ENCODE measurements around the gene TFG. TPM values are rescaled to one million over a fixed set of nuclear protein-coding genes. Genes with fewer than 3 reads are reported as not detected.

The TFG gene
- total RNA-seq, 3 donors from 2014 or later = 47.0 to 49.2 (median 47.4) TPM

DNA sequence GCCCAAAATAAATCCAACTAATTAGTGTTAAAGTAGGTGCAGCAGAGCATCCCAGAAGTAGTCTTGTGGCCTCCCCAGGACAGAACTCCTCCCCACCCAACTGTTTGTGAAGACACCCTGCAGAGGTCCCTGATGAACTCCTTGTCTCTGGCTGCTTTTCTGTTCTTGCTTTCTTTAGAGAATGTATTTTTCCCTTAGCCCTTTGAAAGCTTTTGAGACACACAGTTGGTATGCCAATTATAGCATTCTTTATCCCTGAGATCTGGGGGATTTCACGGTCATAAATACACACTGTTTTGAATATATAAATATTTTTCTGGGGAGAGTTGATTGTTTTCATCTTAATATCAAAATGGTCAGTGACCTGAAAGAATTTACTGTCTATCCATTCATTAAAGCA is 9.8 kb downstream of the TFG start:
- no peaks in the 10 kb centered on the region for H3K27me3 Mint-ChIP-seq (ENCODE audit: low read depth)
- peaks cover 34% of the 10 kb centered on the region for H3K4me1 Mint-ChIP-seq (ENCODE audit: low read depth)
- no peak overlapping the region for H3K4me3 Mint-ChIP-seq
- no peak for ATAC-seq
- no peak for DNase-seq
- peaks cover 48% of the 10 kb centered on the region for H3K36me3 Mint-ChIP-seq (ENCODE audit: insufficient read depth)
- H3K9me3 Mint-ChIP-seq = no peaks in the 10 kb centered on the region

DNA sequence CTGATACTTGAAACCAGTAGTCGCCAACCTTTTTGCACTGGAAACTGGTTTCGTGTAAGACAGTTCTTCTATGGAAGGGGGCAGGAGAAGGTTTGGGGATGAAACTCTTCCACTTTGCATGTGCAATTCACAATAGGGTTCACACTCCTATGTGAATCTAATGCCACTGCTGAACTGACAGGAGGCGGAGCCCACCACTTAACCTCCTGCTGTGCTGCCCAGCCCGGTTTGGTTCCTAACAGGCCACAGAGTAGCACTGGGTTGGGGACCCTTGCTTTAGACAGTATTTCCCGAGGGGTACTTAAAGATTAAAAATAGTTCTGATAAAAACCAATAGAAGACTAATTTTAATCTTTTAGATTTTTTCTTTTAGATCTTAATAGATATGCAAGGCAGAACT is 11.1 kb downstream of the TFG start:
- Mint-ChIP-seq H3K9me3 (no peaks in the 10 kb centered on the region), H3K36me3 (ENCODE audit: insufficient read depth) (peaks cover 42% of the 10 kb centered on the region), H3K4me1 (ENCODE audit: low read depth) (peaks cover 27% of the 10 kb centered on the region), H3K4me3 (no peak overlapping the region), H3K27me3 (ENCODE audit: low read depth) (no peaks in the 10 kb centered on the region)
- DNase-seq (no peak), ATAC-seq (no peak)

- DNase-seq = no peak
- Mint-ChIP-seq H3K4me1 (ENCODE audit: low read depth) (peaks cover 11% of the 10 kb centered on the region), H3K36me3 (ENCODE audit: insufficient read depth) (peaks cover 42% of the 10 kb centered on the region), H3K4me3 (no peak overlapping the region), H3K27me3 (ENCODE audit: low read depth) (no peaks in the 10 kb centered on the region), H3K9me3 (no peaks in the 10 kb centered on the region)
- ATAC-seq = no peak
Measured at GRCh38 chr3:100725935-100726513, 16.7 kb downstream of the TFG start.

DNA sequence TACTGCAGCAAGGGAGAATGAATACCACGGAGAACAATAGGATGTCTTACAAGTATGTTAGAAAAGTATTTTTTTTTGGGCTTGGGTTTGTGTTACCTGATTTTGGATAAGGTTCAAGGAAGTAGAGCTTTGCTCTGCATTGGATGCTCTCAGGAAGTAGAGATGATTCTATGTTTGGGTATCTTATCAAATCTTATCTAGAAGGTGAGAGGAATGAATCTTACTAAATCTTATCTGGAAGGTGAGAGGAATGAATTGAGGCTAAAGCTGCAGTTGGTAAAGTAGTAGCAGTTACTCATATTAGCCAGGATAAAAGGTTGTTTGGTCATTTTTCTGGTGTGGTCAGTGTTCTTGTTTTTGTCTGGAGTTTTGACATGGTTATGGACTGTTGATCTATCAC is 17.4 kb downstream of the TFG start:
- DNase-seq (no peak), ATAC-seq (no peak)
- H3K4me1 Mint-ChIP-seq (ENCODE audit: low read depth) = peaks cover 11% of the 10 kb centered on the region
- no peak overlapping the region for H3K4me3 Mint-ChIP-seq
- H3K36me3 Mint-ChIP-seq (ENCODE audit: insufficient read depth) = peaks cover 38% of the 10 kb centered on the region
- no peaks in the 10 kb centered on the region for H3K9me3 Mint-ChIP-seq
- H3K27me3 Mint-ChIP-seq (ENCODE audit: low read depth) = no peaks in the 10 kb centered on the region

DNA sequence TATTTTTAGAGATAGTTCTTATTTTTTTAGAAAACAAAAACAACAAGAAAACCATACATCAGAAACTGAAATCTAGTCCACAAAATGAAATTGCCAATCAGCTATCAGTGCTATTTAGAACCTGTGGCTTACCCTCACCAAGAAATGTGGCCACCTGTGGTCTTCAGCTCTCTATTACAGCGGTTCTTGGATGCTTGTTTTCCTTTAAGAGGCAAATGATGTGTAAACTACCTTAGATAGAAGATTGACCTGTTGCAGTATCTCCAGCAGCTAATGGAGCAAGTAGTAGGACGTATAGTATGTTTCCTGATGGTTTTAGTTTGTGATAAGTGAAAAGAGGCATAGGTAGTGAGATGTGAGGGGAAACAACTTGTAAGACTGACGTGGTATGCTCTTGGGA is 21.2 kb downstream of the TFG start:
- no peak for ATAC-seq
- no peak for DNase-seq
- Mint-ChIP-seq H3K4me1 (ENCODE audit: low read depth) (peaks cover 13% of the 10 kb centered on the region), H3K9me3 (no peaks in the 10 kb centered on the region), H3K27me3 (ENCODE audit: low read depth) (no peaks in the 10 kb centered on the region), H3K36me3 (ENCODE audit: insufficient read depth) (peaks cover 42% of the 10 kb centered on the region), H3K4me3 (no peak overlapping the region)

- peaks cover 45% of the 10 kb centered on the region for H3K36me3 Mint-ChIP-seq (ENCODE audit: insufficient read depth)
- ATAC-seq = no peak
- no peak overlapping the region for H3K4me3 Mint-ChIP-seq
- H3K9me3 Mint-ChIP-seq = no peaks in the 10 kb centered on the region
- no peaks in the 10 kb centered on the region for H3K27me3 Mint-ChIP-seq (ENCODE audit: low read depth)
- peaks cover 5% of the 10 kb centered on the region for H3K4me1 Mint-ChIP-seq (ENCODE audit: low read depth)
- DNase-seq = no peak
Measured at GRCh38 chr3:100732435-100732834, 23.1 kb downstream of the TFG start.

DNA sequence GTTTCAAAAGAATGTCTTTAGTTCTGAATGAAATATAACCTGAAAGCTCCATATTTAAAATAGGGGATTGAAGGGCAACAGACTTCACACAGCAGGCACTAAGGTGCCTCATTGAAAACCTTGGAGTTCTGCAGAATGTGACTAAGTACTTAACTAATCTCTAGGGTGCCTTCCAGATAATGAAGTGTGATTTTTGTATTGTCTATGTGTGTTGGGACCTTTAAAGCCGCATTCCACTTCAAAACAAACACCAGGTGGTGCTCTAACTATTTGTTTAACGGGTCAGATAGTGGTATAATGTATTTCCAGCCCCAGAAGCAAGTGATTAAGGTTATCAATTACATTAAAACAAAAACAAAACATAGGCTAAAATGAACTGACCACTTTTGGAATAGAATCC is 28.0 kb downstream of the TFG start:
- Mint-ChIP-seq H3K4me1 (ENCODE audit: low read depth) (peaks cover 1% of the 10 kb centered on the region), H3K36me3 (ENCODE audit: insufficient read depth) (peaks cover 41% of the 10 kb centered on the region), H3K9me3 (no peaks in the 10 kb centered on the region), H3K27me3 (ENCODE audit: low read depth) (no peaks in the 10 kb centered on the region), H3K4me3 (no peak overlapping the region)
- DNase-seq (no peak), ATAC-seq (no peak)

- Mint-ChIP-seq H3K27me3 (ENCODE audit: low read depth) (no peaks in the 10 kb centered on the region), H3K36me3 (ENCODE audit: insufficient read depth) (peaks cover 32% of the 10 kb centered on the region), H3K4me3 (no peak overlapping the region), H3K9me3 (no peaks in the 10 kb centered on the region), H3K4me1 (ENCODE audit: low read depth) (no peaks in the 10 kb centered on the region)
- ATAC-seq (peak; percentile 60 to 66), DNase-seq (no peak)
Measured at GRCh38 chr3:100740207-100740606, 30.9 kb downstream of the TFG start.

DNA sequence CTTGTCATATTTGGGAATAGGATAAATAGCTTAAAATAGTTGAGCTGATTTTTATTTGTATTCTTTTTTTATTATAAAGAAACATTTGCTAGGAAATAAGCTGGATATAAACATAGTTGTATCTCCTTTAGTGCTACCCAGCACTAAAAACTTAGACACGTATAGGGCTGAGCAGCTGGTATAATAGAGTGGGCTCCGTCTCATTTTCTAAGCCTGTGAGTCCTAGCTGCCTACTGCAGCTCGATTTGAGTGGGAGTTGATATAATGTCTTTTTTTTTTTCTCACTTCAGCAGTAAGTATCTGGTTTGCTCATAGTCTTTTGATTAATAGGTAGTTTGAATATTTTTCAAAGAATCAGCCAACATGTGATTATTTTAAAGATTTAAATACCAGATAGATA is 34.2 kb downstream of the TFG start:
- ATAC-seq (no peak), DNase-seq (no peak)
- Mint-ChIP-seq H3K4me1 (ENCODE audit: low read depth) (no peaks in the 10 kb centered on the region), H3K36me3 (ENCODE audit: insufficient read depth) (peaks cover 30% of the 10 kb centered on the region), H3K4me3 (no peak overlapping the region), H3K9me3 (no peaks in the 10 kb centered on the region), H3K27me3 (ENCODE audit: low read depth) (no peaks in the 10 kb centered on the region)

- no peak for DNase-seq
- Mint-ChIP-seq H3K27me3 (ENCODE audit: low read depth) (no peaks in the 10 kb centered on the region), H3K36me3 (ENCODE audit: insufficient read depth) (peaks cover 34% of the 10 kb centered on the region), H3K9me3 (no peaks in the 10 kb centered on the region), H3K4me1 (ENCODE audit: low read depth) (no peaks in the 10 kb centered on the region), H3K4me3 (no peak overlapping the region)
- ATAC-seq = no peak
Measured at GRCh38 chr3:100744671-100745070, 35.4 kb downstream of the TFG start.

GRCh38 chr3:100745617-100746016 is 36.3 kb downstream of the TFG start:
- no peak for DNase-seq
- H3K9me3 Mint-ChIP-seq = no peaks in the 10 kb centered on the region
- H3K27me3 Mint-ChIP-seq (ENCODE audit: low read depth) = no peaks in the 10 kb centered on the region
- H3K4me3 Mint-ChIP-seq = no peak overlapping the region
- no peaks in the 10 kb centered on the region for H3K4me1 Mint-ChIP-seq (ENCODE audit: low read depth)
- ATAC-seq = no peak
- peaks cover 31% of the 10 kb centered on the region for H3K36me3 Mint-ChIP-seq (ENCODE audit: insufficient read depth)

DNA sequence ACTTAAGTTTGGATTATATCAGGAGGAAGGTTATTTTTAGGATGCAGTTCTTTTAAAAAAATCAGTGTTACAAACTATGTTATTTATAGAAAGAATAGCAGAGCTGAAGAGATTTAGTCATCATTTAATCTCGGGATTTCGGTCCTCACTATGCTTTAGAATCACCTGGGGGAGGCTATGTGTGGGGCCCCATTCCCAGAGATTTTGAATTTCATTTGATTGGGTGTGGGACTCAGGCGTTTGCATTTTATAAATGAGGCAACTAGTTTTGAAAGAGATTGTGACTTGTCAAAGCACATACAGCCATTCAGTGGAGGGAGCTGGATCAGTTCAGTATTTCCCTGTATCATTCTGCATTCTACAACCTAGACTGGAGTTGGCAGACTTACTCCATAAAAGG is 36.8 kb downstream of the TFG start:
- Mint-ChIP-seq H3K36me3 (ENCODE audit: insufficient read depth) (peaks cover 31% of the 10 kb centered on the region), H3K4me3 (no peak overlapping the region), H3K4me1 (ENCODE audit: low read depth) (no peaks in the 10 kb centered on the region), H3K27me3 (ENCODE audit: low read depth) (no peaks in the 10 kb centered on the region), H3K9me3 (no peaks in the 10 kb centered on the region)
- ATAC-seq (no peak), DNase-seq (no peak)

- peaks cover 30% of the 10 kb centered on the region for H3K36me3 Mint-ChIP-seq (ENCODE audit: insufficient read depth)
- DNase-seq (no peak), ATAC-seq (no peak)
- H3K4me3 Mint-ChIP-seq = no peak overlapping the region
- H3K4me1 Mint-ChIP-seq (ENCODE audit: low read depth) = no peaks in the 10 kb centered on the region
- H3K27me3 Mint-ChIP-seq (ENCODE audit: low read depth) = no peaks in the 10 kb centered on the region
- H3K9me3 Mint-ChIP-seq = no peaks in the 10 kb centered on the region
Measured at GRCh38 chr3:100748220-100748619, 38.9 kb downstream of the TFG start.

DNA sequence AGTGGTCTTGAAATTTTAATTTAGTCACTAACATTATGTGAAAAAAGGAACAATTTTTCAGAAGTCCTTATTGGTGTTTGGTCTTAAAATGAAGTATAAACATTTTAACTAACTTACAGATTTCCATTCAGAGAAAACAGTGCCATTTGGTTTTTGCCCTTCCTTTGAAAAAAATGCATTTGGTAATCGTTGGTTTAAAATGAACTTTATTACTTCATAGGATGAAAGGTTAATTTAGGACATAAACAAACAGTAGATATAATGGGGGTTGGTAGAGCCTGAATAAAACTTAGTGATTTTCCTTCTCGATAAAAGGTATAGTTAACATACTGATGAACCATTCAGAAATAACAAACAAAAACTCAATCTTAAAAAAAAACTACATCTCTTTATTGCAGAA is 39.7 kb downstream of the TFG start:
- Mint-ChIP-seq H3K9me3 (no peaks in the 10 kb centered on the region), H3K36me3 (ENCODE audit: insufficient read depth) (peaks cover 34% of the 10 kb centered on the region), H3K4me1 (ENCODE audit: low read depth) (no peaks in the 10 kb centered on the region), H3K27me3 (ENCODE audit: low read depth) (no peaks in the 10 kb centered on the region), H3K4me3 (no peak overlapping the region)
- ATAC-seq = no peak
- DNase-seq = no peak

DNA sequence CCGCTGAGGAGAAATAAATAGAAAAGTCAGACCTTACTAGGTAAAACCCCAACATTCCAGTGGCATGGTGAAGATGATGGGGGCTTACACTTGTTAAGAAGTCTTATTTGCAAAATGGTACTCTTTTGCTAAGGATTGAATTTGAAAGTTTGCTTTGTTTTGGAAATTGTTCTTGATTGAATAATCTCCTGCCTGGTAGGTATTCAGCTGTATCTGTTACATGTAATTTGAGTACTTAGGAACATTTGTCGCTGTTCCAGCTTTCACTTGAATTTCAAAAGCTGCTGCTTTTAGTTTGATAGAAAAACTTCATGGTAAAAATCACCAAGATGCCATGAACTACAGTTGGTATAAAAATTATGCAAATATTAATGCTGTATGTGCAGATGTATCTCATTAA is 44.6 kb downstream of the TFG start:
- no peaks in the 10 kb centered on the region for H3K4me1 Mint-ChIP-seq (ENCODE audit: low read depth)
- no peak overlapping the region for H3K4me3 Mint-ChIP-seq
- ATAC-seq = no peak
- DNase-seq = no peak
- H3K27me3 Mint-ChIP-seq (ENCODE audit: low read depth) = no peaks in the 10 kb centered on the region
- H3K9me3 Mint-ChIP-seq = no peaks in the 10 kb centered on the region
- peaks cover 17% of the 10 kb centered on the region for H3K36me3 Mint-ChIP-seq (ENCODE audit: insufficient read depth)
